GM19372 (cell line): ENCODE results near the gene ASAH2B.
"Not testable (repeated sequence)": the region's sequence is repeated elsewhere in the genome, so short reads cannot be mapped to it uniquely, and the experiment has no call there.

Experiments used
- ATAC-seq: cut with Tn5 transposase; IDR thresholded peaks from one replicate; pipeline ENCODE4 v1.9.1; 2021; ENCODE audit warnings: mild to moderate bottlenecking, low read depth, moderate library complexity; ENCODE audit not compliant: unreplicated experiment

ASAH2B gene

DNA sequence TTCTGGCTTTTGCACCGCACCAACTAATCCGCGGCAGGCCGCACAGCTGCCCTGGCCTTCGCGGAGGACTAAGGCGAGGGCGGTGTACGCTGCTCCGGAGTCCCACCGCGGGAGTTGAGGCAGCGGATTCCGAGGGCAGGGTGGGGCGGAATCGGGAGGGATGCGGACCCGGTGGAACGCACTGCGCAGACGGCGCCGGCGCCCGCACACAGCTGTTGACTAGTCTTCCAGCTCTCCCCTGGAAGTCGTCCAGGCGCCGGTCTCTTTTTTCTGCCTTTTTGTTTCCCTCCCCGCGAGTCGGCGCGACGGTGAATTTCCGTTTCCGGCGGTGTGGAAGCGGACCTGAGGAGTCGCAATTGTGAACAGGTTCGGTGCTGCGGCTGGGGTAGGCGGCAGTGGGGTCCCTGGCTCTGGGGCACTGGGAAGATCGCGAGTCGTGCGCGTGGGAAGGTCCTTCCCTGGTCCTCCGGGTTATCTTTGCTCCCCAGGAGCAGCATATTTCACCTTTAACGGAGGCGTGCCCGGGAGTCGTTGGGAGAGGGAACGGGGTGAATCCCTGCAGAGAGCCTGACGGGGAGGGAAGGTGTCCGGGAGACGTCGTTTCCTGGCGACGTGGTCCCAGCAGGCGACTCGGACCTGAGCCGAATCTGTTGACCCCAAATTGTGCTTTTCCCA, at the start of gene ASAH2B:
TSS of gene ASAH2B (plus strand) at position 319 of the 675 bp plus-strand sequence. CDS start 5,195 bp downstream, outside the sequence.
- peak; percentile 79 for ATAC-seq

DNA sequence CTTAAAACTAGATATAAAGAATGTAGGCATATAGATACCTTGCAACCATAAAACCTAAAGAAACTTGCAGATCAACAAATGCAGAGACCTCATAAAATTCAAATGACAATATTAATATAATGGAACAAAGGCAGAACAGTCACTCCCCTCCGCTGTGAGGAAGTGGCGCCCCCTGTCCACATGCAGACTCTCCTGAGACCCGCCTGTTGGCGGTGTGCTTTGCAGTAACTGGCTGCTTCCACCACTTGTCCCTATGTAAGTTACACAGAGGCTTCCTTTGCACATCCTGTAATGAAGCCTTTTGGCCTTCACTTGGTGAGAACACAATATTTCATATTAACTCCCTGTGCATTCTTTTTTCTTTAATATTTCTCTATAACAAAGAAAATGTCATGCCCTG, 41.9 kb upstream of the ASAH2B start:
- not testable (repeated sequence) for ATAC-seq

DNA sequence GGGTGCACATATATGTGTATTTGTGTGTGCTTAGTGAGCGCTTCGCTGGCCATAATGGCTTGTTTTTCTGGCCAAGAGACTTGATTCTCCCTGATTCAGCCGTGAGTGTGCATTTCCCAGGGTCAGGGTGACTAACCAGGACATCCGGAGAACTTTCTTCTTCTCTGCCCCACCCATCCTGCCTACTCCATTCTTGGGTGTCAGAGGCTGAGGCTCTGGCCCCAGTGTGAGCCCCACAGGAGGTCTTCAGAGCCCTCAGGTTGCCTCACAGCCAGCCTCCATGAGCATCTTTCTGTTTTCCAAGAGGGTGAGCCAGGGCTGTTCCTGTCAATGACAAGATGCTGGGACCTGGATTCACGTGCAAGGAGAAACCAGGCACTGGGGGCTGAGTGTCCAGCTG, 37.8 kb upstream of the ASAH2B start:
- ATAC-seq = not testable (repeated sequence)

DNA sequence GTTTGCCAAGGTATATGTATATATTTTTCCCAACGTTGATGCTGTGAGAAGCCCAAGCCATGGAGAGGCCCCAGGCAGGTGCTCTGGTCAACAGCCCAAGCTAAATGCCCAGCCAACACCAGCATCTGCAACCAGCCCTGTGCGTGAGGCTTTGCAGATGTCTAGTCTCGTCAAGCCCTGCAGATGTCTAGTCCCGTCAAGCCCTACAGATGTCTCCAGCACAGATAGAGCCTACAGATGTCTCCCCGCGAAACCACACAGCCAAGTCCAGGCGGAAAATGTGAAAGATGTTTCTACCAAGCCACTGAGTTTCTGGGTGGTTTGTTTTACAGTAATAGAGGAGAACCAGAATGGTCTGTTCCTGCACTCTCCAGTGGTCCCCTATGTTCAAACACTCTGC, 36.7 kb upstream of the ASAH2B start:
- not testable (repeated sequence) for ATAC-seq

DNA sequence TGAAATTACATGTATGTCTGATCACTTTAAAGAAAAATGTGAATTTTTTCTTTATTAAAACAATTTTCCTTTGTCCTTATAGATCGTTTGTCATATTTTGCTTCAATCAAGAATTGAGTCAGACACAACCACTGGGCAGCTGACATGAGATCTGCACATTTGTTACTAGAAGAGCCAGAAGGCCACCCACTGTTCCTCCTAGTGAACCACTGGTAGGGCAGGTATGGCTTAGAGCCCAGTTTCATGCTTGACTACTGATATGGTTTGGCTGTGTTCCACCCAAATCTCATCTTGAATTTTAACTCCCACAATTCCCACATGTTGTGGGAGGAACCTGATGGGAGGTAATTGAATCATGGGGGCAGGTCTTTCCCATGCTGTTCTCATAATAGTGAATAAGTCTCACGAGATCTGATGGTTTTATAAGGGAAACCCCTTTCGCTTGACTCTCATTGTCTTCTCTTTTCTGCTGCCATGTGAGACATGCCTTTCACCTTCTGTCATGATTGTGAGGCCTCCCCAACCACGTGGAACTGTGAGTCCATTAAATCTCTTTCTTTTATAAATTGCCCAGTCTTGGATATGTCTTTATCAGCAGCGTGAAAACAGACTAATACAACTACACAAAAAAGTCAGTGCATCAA, 35.2 kb upstream of the ASAH2B start:
- peak; percentile 61 for ATAC-seq

DNA sequence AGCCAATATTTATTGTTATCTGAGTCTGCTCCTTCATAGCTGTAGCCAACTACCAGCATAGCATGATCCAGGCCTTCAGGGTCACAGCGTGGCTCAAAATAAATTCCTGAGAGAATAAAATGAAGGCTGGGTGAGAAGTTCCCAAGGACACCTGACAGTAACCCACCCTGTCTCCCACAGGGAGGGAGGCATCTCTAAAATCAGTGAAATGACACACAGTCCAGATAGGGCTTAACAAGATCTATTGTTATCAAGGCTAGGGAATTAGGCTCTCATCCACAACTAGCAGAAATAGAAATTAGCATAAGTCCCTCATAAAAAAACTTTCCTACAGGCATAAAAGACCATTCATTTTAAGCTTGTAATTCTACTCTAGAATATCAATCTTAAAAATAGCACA, 33.7 kb upstream of the ASAH2B start:
- ATAC-seq = not testable (repeated sequence)

DNA sequence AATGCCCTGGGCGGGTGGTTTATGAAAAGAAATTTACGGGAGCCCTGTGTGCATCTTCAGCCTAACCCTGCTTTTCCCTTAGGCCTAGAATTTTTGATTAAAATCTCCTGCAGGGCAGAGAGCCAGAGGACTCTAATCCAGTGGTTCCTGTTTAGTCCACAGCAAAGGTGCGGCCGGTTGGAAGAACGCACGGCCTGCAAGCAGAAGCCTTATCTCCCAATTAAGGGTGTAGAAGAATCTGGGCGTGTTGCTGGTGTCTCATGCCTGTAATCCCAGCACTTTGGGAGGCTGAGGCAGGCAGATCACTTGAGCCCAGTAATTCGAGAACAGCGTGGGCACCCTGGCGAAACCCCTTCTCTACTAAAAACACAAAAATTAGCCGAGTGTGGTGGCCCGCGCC, 29.5 kb upstream of the ASAH2B start:
- ATAC-seq = not testable (repeated sequence)

DNA sequence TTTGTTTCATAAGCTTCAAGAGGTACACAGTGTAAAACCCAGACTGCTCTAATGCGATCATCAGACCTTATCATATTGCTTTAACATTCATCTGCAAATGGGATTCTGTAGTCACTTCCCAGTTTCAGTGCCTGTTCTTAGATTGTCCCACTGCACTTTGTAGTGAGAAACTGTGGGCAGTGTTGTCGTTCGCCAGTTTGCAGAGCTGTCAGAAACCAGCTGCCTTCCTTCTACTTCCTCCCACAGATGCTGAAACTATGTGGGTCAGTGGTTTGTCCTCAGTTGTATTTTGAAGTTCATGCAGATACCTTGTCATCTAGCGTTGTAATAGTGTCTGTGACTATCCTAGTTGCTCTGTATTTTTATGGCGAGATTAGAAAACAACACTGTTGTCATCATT, 15.9 kb upstream of the ASAH2B start:
- ATAC-seq = not testable (repeated sequence)

DNA sequence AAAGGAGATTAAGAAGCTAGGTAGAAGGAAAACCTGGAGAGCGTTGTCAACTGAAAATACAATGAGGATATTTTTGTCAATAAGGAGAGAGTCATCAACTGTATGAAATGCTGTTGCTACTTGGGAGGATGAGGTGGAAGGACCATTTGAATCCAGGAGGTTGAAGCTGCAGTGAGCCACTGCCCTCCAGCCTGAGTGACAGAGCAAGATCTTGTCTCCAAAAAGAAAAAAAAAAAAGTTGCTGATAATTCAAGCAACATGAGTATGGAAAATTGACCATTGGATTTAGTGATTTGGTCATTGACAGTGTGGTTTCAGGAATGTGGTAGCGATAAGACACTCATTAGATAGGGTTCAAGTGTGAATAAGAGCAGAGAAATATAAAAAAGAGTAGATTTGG, 11.6 kb upstream of the ASAH2B start:
- ATAC-seq = not testable (repeated sequence)

DNA sequence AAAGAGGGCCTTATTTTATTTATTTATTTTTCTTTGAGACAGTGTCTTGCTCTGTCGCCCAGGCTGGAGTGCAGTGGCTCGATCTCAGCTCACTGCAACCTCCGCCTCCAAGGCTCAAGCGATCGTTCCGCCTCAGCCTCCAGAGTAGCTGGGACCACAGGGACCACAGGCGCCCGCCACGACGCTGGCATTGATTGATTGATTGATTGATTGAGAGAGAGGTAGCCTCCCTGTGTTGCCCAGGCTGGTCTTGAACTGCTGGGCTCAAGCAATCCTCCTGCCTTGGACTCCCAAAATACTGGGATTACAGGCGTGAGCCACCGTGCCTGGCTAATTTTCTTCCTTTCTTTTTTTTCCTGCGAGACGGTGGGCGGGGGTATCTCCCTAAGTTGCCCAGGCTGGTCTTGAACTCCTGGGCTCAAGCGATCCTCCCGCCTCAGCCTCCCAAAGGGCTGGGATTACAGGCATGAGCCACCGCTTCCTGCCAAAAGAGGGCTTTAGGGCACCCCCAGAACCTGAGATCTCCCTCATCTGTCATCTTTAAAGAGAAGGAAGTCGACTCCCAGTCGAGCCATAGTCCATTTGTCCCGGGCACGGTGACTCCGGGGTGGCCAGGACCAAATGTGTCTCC, 634 bp upstream of the ASAH2B start:
- not testable (repeated sequence) for ATAC-seq

DNA sequence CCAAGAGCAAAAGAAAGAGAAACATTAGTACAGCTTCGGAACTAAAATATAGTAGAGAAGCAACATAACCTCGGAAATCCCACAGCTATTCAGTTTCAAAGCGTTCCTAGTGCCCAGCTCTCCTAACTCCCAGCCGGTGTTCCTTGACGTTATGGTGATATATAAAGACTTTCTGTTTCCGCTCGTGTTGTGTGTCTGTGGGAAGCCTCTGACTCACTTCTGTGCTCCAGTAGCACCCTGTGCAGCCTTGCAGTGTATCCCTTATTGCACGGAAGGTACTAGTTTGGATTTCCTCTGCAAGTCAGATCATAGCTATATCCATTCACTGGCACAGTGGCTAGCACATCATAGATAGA, 535 bp downstream of the ASAH2B start:
- peak; percentile 13 for ATAC-seq

DNA sequence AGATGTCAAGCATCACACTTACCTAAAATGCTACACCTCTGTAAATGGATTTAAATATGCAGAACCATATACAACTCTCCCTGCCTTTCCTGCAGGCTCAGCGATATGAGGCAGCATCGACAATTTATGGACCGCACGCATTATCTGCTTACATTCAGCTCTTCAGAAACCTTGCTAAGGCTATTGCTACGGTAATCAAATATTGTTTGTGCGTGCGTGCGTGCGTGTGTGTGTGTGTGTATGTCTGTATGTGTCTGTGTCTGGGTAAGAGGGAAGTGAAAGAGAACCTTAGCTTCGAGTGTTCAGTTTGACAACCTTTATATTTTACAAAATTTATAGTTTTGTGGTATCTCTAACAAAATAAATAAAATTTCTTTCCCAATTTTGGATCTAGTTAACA, 3.1 kb downstream of the ASAH2B start:
- ATAC-seq = not testable (repeated sequence)

DNA sequence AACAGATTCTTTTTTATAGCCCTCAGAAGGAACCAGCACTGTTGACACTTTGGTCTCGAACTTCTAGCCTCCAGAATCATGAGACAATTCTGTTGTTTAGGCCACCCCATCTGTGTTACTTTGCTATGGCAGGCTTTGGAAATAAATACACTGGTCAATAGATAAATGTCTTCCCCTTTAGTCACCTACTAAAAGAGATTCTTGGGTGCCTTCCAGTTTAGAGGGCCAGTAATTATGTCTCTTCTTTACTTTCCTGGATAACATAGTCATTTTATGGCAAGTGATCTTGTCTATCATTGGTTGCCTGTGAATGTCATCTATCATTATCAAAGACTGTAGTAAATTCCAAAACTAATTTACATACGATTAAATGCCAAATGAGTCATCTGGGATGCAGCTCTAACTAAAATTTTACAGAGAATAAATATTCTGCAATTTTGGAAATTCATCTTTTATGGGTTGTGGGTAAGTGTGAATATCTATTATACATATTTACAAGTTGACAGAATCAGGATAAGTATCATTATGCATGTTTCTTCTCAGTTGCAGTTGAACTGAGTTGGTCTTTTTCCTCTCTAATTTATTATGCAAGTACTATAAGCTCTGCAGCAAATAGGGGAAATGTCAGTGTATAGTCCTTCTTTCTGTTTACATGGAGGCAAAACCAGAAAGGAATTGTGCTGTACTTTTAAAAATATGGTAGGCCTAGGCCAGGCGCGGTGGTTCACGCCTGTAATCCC, 27.2 kb downstream of the ASAH2B start:
- not testable (repeated sequence) for ATAC-seq

DNA sequence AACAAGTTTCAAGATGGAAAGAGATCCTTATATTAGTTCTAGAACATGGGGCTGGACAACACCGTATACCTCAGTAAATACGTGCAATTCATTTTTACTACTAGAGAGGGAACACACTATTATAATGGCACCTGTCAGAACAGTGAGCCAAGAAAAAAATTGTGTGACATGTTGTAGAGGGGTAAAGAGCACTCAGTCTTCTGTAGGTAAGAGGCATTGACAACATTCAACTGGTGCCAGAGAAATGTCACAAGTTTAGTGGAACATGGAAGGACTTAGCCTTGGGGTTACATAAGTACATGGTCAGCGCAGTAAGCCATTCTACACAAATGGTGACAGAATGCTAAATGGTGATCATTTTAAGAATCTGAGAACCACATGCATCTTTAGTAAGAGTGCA, 32.3 kb downstream of the ASAH2B start:
- not testable (repeated sequence) for ATAC-seq

DNA sequence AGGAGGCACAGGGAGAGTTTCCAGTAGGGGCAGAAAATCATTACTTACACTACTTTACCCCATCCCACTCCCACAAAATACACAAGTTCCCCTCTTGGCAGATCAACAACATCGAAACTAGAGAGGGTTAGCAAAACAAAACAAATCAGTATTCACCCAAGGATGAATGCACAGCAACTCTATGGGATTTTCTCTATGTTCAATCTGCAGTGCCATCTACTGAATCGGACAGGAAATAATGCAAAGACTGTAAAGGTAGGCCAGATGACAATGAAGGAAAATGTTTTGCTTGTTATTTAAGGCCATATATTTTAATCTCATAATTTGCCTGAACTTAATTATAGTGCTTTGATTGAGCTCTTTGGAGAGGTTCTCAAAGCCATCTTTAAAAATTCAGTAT, 35.1 kb downstream of the ASAH2B start:
- not testable (repeated sequence) for ATAC-seq

DNA sequence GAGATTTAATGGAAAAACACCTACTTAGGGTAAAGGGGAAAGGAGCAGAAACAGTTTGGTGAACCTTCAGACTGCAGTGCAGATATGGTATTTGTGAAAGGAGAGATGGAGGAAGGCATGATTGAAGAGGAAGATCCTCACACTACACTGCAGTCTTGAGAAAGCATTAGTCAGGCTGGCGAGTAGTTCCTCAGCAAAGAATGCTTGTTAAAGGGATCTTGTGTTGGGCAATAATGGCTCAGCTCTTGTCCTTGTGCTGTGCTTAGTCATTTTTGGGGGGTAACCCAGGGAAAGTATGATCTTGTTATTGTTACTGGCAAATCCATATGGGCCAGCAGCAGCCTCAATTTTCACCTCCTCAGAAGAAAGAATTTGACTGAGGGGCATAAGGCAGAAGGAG, 40.3 kb downstream of the ASAH2B start:
- ATAC-seq = not testable (repeated sequence)

DNA sequence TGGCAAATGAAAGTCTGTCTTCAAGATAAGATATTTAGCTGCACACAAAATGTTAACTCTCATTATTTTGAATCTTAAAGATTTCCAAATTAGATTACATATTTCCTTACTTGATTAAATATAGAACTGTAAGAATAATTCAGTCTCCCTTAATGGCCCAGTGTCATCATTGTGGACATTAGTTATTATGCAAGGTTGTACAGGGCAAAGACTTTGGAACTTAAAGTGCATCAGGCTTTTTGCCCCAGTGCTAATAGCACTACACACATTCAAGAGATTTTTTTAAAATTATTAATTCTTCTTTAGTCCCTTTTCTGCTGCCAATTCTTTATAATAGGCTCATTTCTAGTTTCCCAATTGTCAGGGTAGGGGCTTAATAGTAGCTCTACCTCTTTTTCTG, 42.3 kb downstream of the ASAH2B start:
- ATAC-seq = not testable (repeated sequence)

DNA sequence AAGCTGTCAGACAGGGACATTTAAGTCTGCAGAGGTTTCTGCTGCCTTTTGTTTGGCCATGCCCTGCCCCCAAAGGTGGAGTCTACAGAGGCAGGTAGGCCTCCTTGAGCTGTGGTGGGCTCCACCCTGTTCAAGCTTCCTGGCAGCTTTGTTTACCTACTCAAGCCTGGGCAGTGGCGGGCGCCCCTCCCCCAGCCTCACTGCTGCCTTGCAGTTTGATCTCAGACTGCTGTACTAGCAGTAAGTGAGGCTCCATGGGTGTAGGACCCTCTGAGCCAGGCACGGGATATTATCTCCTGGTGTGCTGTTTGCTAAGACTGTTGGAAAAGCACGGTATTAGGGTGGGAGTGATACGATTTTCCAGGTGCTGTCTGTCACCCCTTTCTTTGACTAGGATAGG, 48.2 kb downstream of the ASAH2B start:
- ATAC-seq = not testable (repeated sequence)

DNA sequence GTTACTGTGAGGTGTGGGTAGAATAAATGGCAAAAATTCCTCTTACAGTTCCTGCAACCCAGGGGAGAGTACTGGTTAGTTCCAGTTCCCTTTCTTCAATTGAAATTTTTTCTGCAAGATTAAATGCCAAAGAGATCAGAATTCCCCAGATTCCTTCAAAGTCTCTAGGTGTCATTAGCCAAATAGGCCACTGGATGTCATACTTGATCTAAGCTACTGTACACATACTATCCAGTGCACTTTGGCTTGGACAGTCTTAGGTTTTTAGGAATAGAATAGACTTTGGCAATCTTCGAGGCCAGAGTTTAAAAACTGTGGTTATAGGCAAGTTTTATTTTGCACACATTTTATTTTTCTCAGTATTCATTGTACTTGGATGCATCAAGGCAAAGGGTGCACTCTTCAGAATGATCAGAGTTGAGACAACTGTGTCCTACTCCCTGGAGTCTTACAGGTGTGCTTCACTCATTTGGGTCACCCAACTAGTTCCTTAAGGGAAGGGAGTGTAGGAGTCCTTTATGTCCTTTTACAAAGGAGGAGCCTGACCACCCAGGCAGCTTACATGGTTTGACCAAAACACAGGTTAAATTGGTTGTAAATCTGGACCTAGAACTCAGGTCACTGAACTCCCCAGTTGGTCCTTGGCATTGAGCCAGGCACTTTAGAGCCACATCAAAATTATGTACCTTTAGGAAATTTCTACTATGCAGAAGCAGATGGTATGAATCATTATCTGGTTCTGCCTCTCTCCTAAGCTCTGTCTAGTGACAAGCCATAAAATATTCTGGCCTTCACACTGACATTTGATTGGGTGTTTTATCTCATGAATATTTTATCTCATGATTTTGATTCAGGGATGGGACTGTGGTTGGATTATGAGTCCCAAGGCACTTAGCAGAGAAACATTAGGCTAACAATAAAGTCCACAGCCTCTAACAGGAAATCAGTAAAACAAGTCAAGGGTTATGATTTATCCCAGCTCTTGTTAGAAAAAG, 49.5 kb downstream of the ASAH2B start:
- no peak for ATAC-seq

DNA sequence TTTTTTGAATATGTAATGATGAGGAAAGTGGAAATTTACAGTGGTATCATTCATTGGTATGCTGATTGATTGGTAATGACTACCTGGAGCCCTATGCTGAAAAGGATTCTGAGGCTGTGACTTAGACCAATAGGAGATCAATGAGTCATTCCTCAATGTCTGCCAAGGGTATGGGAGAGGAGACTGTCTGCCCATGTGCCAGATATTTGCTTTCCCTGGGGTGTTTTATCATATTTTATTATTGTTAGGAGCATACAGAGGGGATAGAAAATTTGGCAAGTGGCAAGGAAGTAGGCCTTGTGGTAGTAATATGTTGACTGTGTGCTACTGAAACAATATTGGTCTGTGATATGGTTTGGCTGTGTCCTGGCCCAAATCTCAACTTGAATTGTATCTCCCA, 54.8 kb downstream of the ASAH2B start:
- ATAC-seq = no peak
